ENCODE results near the gene SGK1. TPM values are rescaled to one million over a fixed set of nuclear protein-coding genes. Genes with fewer than 3 reads are reported as not detected.

Gene SGK1
- total RNA-seq, 1 experiment from 2014 or later = 95.2 TPM

DNA sequence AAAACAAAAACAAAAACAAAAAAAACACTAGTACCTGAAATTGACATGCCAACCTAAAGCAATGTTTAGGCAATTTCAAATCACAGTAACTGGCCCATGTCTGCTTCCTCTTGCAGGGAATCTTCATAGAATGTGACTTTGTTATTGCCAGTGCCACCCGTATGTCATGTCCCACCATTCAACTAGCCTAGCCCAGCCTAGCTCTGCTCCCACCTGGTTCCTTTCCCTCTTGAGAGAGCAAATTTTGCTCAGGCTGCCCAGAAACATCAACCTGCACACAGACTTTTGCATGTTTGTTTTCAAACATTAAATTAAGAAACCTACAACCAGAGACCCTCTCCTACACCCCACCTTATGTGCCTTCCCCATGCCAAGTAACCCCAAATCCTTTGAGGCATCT, 140.7 kb downstream of the SGK1 start:
- Histone ChIP-seq H3K9ac (ENCODE audit: low read length) (no peak overlapping the region), H3F3A (ENCODE audit: low read length, unreplicated experiment) (no peaks in the 10 kb centered on the region), H3K9me3 (ENCODE audit: low read length) (no peaks in the 10 kb centered on the region), H3K4me2 (ENCODE audit: low read length) (no peak overlapping the region), H3K9me2 (replicated peaks; ENCODE audit: low read length) (no peaks in the 10 kb centered on the region), H3K4me1 (ENCODE audit: insufficient read depth, low read length) (peaks cover 7% of the 10 kb centered on the region; the same call in 1 of the 2 replicates), H3K27ac (ENCODE audit: low read length) (no peak overlapping the region), H3K27me3 (ENCODE audit: low read length) (no peaks in the 10 kb centered on the region), H3K79me2 (ENCODE audit: low read length) (peaks cover 23% of the 10 kb centered on the region), H4K20me1 (ENCODE audit: low read length) (peaks cover 16% of the 10 kb centered on the region), H3K36me3 (ENCODE audit: low read depth, low read length) (peaks cover 17% of the 10 kb centered on the region), H2AFZ (ENCODE audit: low read length) (no peak overlapping the region), H3K4me3 (ENCODE audit: low read length) (no peak overlapping the region)
- no TSS peak for BruUV-seq (replicated peaks)
- TF ChIP-seq EZH2 (IDR thresholded peaks at IDR 0.05; ENCODE audit: low read length, unreplicated experiment) = no peak
- no peak for TF ChIP-seq EZH2phosphoT487 (IDR thresholded peaks at IDR 0.05; ENCODE audit: borderline replicate concordance, low read length)
- TF ChIP-seq, protein P1, sequence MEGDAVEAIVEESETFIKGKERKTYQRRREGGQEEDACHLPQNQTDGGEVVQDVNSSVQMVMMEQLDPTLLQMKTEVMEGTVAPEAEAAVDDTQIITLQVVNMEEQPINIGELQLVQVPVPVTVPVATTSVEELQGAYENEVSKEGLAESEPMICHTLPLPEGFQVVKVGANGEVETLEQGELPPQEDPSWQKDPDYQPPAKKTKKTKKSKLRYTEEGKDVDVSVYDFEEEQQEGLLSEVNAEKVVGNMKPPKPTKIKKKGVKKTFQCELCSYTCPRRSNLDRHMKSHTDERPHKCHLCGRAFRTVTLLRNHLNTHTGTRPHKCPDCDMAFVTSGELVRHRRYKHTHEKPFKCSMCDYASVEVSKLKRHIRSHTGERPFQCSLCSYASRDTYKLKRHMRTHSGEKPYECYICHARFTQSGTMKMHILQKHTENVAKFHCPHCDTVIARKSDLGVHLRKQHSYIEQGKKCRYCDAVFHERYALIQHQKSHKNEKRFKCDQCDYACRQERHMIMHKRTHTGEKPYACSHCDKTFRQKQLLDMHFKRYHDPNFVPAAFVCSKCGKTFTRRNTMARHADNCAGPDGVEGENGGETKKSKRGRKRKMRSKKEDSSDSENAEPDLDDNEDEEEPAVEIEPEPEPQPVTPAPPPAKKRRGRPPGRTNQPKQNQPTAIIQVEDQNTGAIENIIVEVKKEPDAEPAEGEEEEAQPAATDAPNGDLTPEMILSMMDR (conservative IDR thresholded peaks at IDR 0.05; ENCODE audit: low read depth, low read length) = no peak
- DNase-seq (no peak), ATAC-seq (no peak)
- POLR2A ChIA-PET (ENCODE audit: unreplicated experiment) = no interaction called here
- CTCF ChIA-PET = no interaction called here
- intact Hi-C loops (cut with micrococcal nuclease) = loop anchor here (10.0 kb wide), 1 partner anchor 118 kb away; no protein-coding TSS in a partner anchor

DNA sequence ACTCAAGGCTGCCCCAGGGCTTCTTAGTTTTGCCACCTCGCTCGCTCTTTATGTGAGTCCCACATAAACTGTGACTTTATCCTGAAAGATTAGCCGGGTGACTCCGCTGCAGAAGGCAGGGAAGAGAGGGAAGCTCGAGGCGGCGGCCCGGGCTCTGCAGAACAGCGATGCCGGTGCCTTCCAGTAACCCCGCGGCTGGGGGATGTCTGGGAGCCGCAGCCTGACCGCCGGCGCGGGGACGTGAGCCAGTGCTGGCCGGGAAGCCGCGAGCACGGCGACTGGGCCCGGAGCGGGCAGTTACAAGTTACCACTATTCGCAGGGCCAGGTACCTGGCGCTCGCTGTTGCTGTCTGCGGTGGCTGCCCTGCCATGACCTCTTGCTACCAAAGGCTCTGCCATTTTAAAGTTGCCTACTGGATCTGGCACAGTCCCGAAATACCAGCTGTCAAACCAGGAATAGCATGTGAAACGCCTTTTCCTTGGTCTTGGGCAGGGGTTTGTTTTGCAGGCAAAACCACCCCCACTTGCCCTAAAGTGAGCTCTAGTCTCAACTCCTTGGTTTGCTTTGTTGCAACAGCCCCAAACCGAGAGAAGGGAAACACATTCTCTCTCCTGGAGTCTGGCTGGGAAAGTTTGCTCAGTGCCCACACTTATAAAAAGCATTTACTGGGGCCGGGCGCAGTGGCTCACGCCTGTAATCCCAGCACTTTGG, 141.5 kb downstream of the SGK1 start:
- no peak for TF ChIP-seq EZH2phosphoT487 (IDR thresholded peaks at IDR 0.05; ENCODE audit: borderline replicate concordance, low read length)
- TF ChIP-seq, protein P1 (conservative IDR thresholded peaks at IDR 0.05; ENCODE audit: low read depth, low read length) = no peak
- no peak for TF ChIP-seq EZH2 (IDR thresholded peaks at IDR 0.05; ENCODE audit: low read length, unreplicated experiment)
- ChIA-PET CTCF (no interaction called here), POLR2A (ENCODE audit: unreplicated experiment) (no interaction called here)
- Histone ChIP-seq H2AFZ (ENCODE audit: low read length) (peak overlapping the region; percentile 62), H4K20me1 (ENCODE audit: low read length) (peaks cover 18% of the 10 kb centered on the region), H3K9ac (ENCODE audit: low read length) (peak overlapping the region; percentile 95), H3K79me2 (ENCODE audit: low read length) (peaks cover 23% of the 10 kb centered on the region), H3K4me3 (ENCODE audit: low read length) (peak overlapping the region; percentile 95), H3K4me2 (ENCODE audit: low read length) (peak overlapping the region; percentile 88), H3K36me3 (ENCODE audit: low read depth, low read length) (peaks cover 25% of the 10 kb centered on the region), H3K27ac (ENCODE audit: low read length) (peak overlapping the region; percentile 87), H3K4me1 (ENCODE audit: insufficient read depth, low read length) (peaks cover 7% of the 10 kb centered on the region; the same call in 1 of the 2 replicates), H3K27me3 (ENCODE audit: low read length) (no peaks in the 10 kb centered on the region), H3F3A (ENCODE audit: low read length, unreplicated experiment) (no peaks in the 10 kb centered on the region), H3K9me3 (ENCODE audit: low read length) (no peaks in the 10 kb centered on the region), H3K9me2 (replicated peaks; ENCODE audit: low read length) (no peaks in the 10 kb centered on the region)
- peak; percentile 4; the same call in 1 of the 2 replicates for ATAC-seq
- peak; percentile 21 for DNase-seq
- intact Hi-C loops (cut with micrococcal nuclease) = loop anchor here (10.0 kb wide), 1 partner anchor 118 kb away; no protein-coding TSS in a partner anchor
- BruUV-seq (replicated peaks) = no TSS peak
